ENCODE results near the gene LCE2A. TPM values are rescaled to one million over a fixed set of nuclear protein-coding genes. Genes with fewer than 3 reads are reported as not detected.
"Not testable (repeated sequence)": the region's sequence is repeated elsewhere in the genome, so short reads cannot be mapped to it uniquely, and the experiment has no call there.

LCE2A gene
- total RNA-seq, 1 donor from 2014 or later, result not detected

- no peak for TF ChIP-seq CTCF (conservative IDR thresholded peaks at IDR 0.05)
- no peak overlapping the region for H3K4me3 Mint-ChIP-seq
- peaks cover 5% of the 10 kb centered on the region for H3K9me3 Mint-ChIP-seq
- no peak for DNase-seq (ENCODE audit: extremely low spot score, unreplicated experiment)
- no peaks in the 10 kb centered on the region for H3K27me3 Mint-ChIP-seq
- H3K4me1 Mint-ChIP-seq (ENCODE audit: unreplicated experiment), result no peaks in the 10 kb centered on the region
- H3K36me3 Mint-ChIP-seq, result no peaks in the 10 kb centered on the region
- H3K27ac Mint-ChIP-seq, result no peak overlapping the region
Observed at GRCh38 chr1:152683846-152684245, 14.3 kb upstream of the LCE2A start.

GRCh38 chr1:152685823-152686222 is 12.3 kb upstream of the LCE2A start, which contains the start of gene LCE2B:
Gene LCE2B, plus strand, starts transcription at chr1:152686123. Its CDS starts 721 bp downstream, at chr1:152686844.
- not testable (repeated sequence) for H3K36me3 Mint-ChIP-seq; H3K27ac Mint-ChIP-seq; H3K4me3 Mint-ChIP-seq; H3K9me3 Mint-ChIP-seq; DNase-seq (ENCODE audit: extremely low spot score, unreplicated experiment); H3K4me1 Mint-ChIP-seq (ENCODE audit: unreplicated experiment); H3K27me3 Mint-ChIP-seq

- Mint-ChIP-seq H3K27ac (no peak overlapping the region), H3K9me3 (peaks cover 9% of the 10 kb centered on the region), H3K4me1 (ENCODE audit: unreplicated experiment) (no peaks in the 10 kb centered on the region), H3K4me3 (no peak overlapping the region), H3K36me3 (no peaks in the 10 kb centered on the region), H3K27me3 (no peaks in the 10 kb centered on the region)
- no peak for TF ChIP-seq CTCF (conservative IDR thresholded peaks at IDR 0.05)
- DNase-seq (ENCODE audit: extremely low spot score, unreplicated experiment), result no peak
Observed at GRCh38 chr1:152699746-152700145, 1.6 kb downstream of the LCE2A start.

GRCh38 chr1:152707860-152708259 is 9.7 kb downstream of the LCE2A start, which contains the start of gene LCE4A:
Gene LCE4A, plus strand, starts transcription at chr1:152708160. Its CDS starts 916 bp downstream, at chr1:152709076.
- no peaks in the 10 kb centered on the region for H3K4me1 Mint-ChIP-seq (ENCODE audit: unreplicated experiment)
- H3K27me3 Mint-ChIP-seq, result no peaks in the 10 kb centered on the region
- no peaks in the 10 kb centered on the region for H3K36me3 Mint-ChIP-seq

GRCh38 chr1:152718238-152718637 is 20.1 kb downstream of the LCE2A start:
- Mint-ChIP-seq H3K9me3 (peaks cover 6% of the 10 kb centered on the region), H3K4me3 (no peak overlapping the region), H3K4me1 (ENCODE audit: unreplicated experiment) (no peaks in the 10 kb centered on the region), H3K27ac (no peak overlapping the region), H3K36me3 (no peaks in the 10 kb centered on the region), H3K27me3 (no peaks in the 10 kb centered on the region)
- no peak for TF ChIP-seq CTCF (conservative IDR thresholded peaks at IDR 0.05)
- DNase-seq (ENCODE audit: extremely low spot score, unreplicated experiment), result no peak

More at GRCh38 chr1:152707860-152708259, 9.7 kb downstream of the LCE2A start, which contains the start of gene LCE4A:
- Mint-ChIP-seq H3K9me3 (peaks cover 5% of the 10 kb centered on the region), H3K27ac (no peak within 1 kb of the TSS), H3K4me3 (no peak within 1 kb of the TSS)
- TF ChIP-seq CTCF (conservative IDR thresholded peaks at IDR 0.05), result no peak
- DNase-seq (ENCODE audit: extremely low spot score, unreplicated experiment), result no peak

GRCh38 chr1:152725261-152725660 is 27.1 kb downstream of the LCE2A start:
- no peak overlapping the region for H3K27ac Mint-ChIP-seq
- no peaks in the 10 kb centered on the region for H3K4me1 Mint-ChIP-seq (ENCODE audit: unreplicated experiment)
- no peaks in the 10 kb centered on the region for H3K36me3 Mint-ChIP-seq
- no peak for TF ChIP-seq CTCF (conservative IDR thresholded peaks at IDR 0.05)
- no peak for DNase-seq (ENCODE audit: extremely low spot score, unreplicated experiment)
- H3K9me3 Mint-ChIP-seq, result no peaks in the 10 kb centered on the region
- no peaks in the 10 kb centered on the region for H3K27me3 Mint-ChIP-seq
- no peak overlapping the region for H3K4me3 Mint-ChIP-seq
